Midbrain (tissue), 1 donor: ENCODE measurements around the gene IFNA14.
"Not testable (repeated sequence)": the region's sequence is repeated elsewhere in the genome, so short reads cannot be mapped to it uniquely, and the experiment has no call there.

Source experiments
- DNase-seq: peaks from one replicate; lab custom pipeline; 2025; lab: John Stamatoyannopoulos, UW

Gene IFNA14

DNA sequence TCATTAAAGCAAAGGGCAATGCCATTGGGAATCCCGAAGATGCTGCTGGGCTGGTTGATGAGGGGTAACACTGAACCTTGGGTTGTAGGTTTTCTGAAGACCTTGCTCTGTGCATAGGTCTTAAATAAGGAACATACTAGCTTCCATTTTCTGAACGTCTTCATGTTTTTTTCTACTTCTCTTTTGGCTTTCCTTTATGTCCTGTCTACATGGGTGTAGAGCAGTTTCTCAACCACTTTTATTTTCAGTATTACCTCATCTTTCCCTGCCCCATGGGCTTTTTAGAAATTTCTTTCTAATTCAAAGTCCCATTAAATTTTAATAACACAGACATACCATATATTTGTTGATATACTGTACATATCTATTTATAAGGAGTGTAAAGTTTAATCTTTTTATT lies at the start of gene IFNA14:
Gene IFNA14 (minus strand): TSS at position 95 of the 400 bp plus-strand sequence. CDS start 70 bp downstream, at position 25.
- DNase-seq, result no peak

GRCh38 chr9:21287280-21287679 lies 47.5 kb upstream of the IFNA14 start:
- no peak for DNase-seq

DNA sequence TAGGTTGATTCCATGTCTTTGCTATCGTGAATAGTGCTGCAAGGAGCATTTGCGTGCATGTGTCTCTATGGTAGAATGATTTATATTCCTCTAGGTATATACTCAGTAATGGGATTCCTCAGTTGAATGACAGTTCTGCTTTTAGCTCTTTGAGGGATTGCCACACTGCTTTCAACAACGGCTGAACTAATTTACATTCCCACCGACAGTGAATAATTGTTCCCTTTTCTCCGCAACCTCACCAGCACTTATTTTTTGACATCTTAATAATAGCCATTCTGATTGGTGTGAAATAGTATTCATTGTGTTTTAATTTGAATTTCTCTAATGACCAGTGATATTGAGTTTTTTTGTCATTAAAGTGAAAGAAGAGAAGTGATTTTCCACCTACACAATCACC lies 46.9 kb upstream of the IFNA14 start:
- no peak for DNase-seq

GRCh38 chr9:21286099-21286498 lies 46.3 kb upstream of the IFNA14 start:
- DNase-seq, result no peak

DNA sequence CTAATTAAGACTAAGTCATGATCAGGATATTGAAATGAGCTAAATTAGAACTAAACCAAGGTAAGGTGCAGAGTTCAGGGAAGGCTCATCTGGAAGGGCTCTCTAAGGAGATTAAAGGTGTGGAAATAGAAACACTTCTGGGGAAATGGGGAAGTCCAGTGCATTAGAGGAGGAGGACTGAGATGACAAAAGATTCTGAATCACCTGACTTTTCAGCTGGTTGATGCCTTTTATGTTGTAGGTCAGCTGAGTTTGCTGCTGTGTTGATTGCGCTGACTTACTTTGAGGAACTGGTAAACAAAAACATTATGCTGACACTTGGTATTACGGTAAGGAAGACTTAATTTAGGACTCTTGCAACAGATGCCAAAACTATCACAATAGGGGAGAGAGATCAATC lies 41.5 kb upstream of the IFNA14 start:
- no peak for DNase-seq

DNA sequence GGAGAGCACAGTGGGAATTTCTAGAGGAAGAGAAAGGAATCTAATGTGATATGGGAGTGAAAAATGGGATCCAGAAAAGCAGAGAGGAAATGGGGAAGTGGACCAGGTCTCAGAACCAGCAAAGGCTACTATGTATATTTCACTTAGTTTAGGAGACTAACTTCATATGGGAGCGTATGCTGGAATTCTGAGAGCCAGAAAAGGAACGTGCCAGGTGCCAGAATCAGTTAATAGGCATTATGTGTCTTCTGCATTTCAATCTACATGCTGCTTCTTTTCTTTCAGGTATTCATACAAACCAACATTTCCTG lies 28.5 kb upstream of the IFNA14 start:
- no peak for DNase-seq

GRCh38 chr9:21267485-21268346 lies 27.9 kb upstream of the IFNA14 start:
- peak; percentile 41 for DNase-seq

DNA sequence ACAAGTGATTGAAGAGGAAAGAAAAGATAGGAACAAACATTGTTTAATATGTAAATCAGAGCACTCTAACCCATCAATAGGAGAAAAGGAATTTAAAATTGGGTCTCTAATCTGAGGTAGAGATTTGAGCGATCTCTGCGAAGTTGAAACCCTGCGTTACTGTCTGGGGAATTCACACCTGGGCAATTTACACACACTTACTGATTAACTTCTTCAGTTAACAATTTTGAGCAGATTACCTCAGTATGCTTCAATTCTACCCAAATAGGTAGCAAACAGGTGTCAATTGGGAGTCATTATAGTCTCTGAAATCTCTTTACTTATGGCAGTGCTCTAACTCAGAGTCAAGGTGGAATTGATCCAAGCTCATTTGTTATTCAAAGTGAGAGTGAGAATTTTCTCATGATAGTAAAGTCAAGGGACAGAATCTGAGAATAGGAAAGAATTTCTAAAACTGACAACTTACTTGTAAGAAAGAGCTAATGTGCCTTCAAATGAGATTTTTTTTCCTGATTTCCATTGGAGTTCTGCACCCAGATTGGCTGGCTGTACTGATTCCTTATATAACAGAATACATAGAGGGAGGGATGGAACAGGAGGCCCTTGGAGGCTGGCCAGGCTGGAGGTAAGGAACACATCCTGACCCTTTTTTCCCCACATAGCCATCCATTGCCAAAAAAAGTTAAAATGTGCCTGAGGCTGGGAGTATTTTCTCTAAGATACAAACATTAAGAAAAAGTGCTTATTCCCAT lies 27.1 kb upstream of the IFNA14 start:
- DNase-seq, result no peak

DNA sequence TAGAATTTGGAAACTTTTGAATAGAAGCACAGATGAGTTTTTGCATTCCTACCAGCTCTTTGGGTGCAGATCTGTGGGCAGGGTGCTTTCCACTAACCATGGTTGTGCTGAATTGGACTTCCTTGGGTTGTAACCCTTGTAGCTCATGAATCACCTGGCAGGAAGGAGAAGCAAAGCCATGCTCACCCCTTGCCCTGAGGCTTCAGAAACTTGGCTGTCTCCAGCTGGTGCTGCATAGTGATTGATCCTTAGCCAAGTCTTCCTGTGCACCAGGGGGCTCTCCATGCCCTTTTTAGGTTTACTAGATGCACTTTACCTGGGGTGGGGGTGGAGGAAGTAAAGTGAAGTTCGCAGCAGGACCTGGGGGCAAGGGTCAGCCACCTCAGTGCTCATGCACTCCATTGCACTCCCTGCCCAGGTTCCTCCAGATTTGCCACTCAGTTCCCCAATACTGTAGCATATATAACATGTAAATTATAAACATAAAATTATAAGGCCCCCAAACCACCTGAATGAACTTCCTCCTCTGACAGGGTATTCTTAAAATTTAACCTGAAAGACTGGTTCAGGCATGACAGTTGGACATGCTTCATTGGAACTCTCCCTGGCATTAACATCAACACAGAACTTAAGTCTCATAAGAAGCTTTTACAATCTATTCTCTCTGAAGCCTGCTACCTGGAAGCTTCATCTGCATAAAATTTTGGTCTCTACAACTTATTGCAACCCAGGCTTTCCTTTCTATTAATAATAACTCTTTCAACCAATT lies 25.8 kb upstream of the IFNA14 start:
- DNase-seq, result no peak

- DNase-seq, result no peak
These were observed 15.9 kb upstream of the IFNA14 start for GRCh38 chr9:21255538-21256212.

DNA sequence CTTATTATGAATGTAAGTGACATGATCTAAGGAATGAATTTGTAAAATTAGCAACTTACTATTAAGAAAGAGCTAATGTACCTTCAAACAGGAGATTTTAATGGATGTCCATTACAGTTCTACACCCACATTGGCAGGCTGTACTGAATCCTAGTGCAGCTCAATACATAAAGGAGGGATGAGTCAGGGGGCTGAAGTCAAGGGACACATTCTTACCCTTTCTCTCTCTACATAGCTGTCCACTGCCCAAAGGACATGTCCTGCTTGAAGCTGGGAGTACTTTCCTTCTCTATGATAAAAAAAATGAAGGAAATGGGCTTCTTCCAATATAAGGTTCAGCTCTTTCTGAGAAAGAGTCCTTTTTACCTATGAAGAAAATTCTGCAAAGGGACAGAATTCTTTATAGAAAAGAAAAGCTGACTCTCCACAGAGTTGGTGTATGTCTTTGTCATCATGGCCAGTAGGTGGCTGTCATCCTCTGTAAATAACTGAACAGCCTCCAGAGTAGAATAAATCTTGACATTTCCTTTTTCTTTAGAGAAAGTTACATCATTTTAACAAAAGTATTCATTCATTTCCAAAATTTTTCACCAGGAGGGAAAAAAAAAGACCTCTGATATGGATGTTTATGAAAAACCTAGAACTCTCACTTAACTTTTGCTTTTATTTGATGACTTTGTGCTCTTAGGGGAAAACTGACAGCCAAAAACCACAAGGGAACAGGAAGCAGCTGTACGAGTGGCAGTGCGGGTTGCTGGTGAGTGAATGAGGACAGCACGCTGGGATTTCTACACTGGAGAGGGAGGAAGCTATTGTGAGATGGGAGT lies 13.1 kb upstream of the IFNA14 start:
- DNase-seq, result peak; percentile 66

- no peak for DNase-seq
These were observed 11.8 kb upstream of the IFNA14 start for GRCh38 chr9:21251638-21252037.

DNA sequence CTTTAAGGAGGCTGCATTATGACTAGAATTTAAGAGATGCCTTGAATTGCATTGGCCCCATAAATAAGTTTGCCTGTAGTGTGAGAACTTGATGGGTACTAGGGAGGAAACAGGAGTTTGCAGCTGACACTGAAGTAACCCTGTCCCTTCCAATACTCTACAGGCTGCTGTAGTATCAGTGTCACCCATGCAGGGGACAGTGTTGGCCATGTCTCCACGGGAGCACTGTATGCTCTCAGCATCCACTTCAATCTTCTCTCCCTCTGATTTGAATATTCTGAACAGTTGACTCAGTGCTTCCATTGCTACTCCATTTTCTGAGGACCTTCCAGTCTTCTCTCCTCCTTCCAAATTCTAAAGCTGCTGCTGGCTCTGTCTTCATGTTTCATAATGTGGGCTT lies 11.4 kb upstream of the IFNA14 start:
- no peak for DNase-seq

DNA sequence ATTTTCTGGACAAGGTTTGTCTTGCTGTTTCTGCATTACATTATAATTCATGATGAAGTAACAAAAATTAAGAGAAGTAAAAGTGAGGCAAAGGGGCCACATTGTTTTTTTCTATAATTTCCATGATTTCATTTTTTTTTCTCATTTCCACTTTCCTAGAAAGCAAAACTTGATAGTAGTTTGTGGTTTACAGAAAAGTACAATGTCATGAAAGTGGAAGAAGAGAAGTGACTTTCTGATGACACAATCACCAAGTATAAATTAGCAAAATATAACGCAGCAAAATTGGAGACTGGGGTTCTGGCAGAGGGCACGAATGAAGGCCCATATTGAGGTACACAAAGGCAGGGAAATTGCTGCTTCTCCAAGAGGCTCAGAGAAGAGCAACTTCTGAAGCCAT lies 5.0 kb upstream of the IFNA14 start:
- no peak for DNase-seq

- not testable (repeated sequence) for DNase-seq
These were observed 3.5 kb downstream of the IFNA14 start for GRCh38 chr9:21236360-21236714.

DNA sequence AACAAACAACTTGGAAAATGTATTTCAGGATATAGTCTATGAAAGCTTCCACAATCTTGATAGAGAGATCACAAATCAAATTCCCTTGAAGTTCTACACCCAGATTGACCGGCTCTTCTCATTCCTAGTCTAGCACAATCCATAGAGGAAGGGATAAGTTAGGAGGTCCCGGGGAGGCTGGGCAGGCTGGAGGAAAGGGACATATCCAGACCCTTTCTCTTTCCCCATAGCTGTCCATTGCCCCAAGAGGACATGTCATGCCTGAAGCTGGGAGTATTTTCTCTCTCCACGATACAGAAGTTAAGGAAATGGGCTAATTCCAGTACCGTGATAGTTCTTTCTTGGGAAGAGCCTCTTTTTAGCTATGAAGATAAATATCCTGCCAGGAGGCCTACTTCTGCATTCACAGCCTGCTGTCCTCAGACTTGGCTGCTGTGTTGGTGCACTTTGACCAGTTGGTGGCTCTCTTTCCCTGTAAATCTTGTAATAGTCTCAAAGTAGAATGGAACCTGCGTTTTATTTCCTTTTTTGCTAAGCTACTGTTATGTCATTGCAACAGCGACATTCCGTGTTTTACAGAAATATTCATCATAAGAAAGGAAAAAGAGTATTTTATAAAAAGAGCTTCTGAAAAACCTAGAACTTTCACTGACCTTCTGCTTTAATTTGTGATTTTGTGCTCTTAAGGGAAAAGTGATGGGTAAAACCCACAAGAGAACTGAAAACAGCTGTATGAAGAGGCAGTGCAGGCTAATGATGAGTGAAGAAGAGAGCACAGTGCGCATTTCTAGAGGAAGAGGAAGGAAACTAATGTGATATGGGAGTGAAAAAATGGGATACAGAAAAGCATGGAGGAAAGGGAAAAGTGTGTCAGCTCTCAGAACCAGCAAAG lies 4.1 kb downstream of the IFNA14 start:
- peak; percentile 55 for DNase-seq

DNA sequence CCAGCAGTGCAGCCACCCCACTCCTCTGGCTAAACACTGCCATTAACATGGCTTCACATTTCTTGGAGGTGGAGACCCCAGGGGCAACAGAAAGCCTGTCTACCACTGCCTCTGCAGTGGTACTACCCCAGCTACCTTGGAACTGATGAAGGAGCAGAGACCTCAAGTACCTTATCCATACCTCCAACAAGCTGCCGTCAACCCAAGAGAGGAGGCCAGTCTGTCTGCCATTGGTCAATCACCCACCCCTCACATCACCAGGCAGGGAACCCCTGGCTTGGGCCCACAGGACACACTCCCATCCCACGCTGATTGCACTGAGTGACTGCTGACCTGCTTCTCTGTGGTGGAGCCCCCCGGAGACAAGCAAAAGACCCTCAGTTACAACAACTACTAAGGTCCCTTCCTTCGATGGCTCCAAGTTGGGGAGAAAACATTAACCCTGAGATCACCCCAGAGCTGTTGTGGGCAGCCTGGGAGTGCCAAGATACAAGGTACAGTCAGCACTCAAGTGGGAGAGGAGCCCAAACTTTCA lies 5.6 kb downstream of the IFNA14 start:
- DNase-seq, result no peak

GRCh38 chr9:21233258-21233657 lies 6.5 kb downstream of the IFNA14 start:
- no peak for DNase-seq

DNA sequence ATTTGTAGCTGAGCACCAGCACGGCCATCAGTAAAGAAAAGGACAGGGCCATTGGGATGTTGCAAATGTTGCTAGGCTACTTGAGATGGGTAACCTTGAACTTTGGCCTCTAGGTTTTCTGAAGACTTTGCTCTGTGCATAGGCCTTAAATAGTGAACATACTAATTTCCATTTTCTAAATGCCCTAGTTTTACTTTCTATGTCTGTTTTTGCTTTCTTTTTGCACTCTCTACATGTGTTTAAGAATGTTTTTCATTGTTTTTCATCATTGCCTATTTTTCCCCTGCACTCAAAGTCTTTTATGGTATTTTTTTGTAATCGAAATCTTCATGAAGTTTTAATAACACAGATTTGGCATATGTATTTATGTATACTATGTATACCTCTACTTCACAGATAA lies 11.7 kb downstream of the IFNA14 start, which contains the start of gene IFNA17:
Gene IFNA17 (minus strand): TSS at position 101 of the 400 bp plus-strand sequence. CDS start 49 bp downstream, at position 52.
- no peak for DNase-seq

- DNase-seq, result not testable (repeated sequence)
These were observed 22.6 kb downstream of the IFNA14 start, which contains the start of gene IFNA16 for GRCh38 chr9:21217211-21217610. TSS of gene IFNA16 (minus strand) at chr9:21217311. CDS start at chr9:21217305, 6 bp downstream.
